GM23338 (cell line): ENCODE results near the gene PSMD5.
A peak's percentile ranks its signal among the peaks of the same experiment; 100 is the strongest.

Experiments
- EZH2 ChIP-seq: fragments of 200-600 bp; sonication (generic); IDR thresholded peaks from one replicate; pipeline ENCODE4 v1.8.0; 2017; ENCODE audit warnings: antibody characterized with exemption, mild to moderate bottlenecking, low read depth; ENCODE audit not compliant: unreplicated experiment
- POLR2AphosphoS5 ChIP-seq: IDR thresholded peaks from 2 replicates; pipeline ENCODE4 v1.6.1; 2016; ENCODE audit warnings: antibody characterized with exemption, low read depth
- TF ChIP-seq, protein P1 (sequence below), 2 experiments: fragments of 200-600 bp in 1 of 2; sonication (generic) in 1 of 2; conservative IDR thresholded peaks; 2 replicates each; pipeline versions ENCODE4 v1.5.1 to v1.6.1; 2016 to 2017; ENCODE audit warnings: antibody characterized with exemption in 2 of 2, low read depth in 2 of 2, mild to moderate bottlenecking in 2 of 2, moderate library complexity in 1 of 2

GRCh38 chr9:120863833-120864232 is 21.1 kb upstream of the PSMD5 start:
- TF ChIP-seq, protein P1, sequence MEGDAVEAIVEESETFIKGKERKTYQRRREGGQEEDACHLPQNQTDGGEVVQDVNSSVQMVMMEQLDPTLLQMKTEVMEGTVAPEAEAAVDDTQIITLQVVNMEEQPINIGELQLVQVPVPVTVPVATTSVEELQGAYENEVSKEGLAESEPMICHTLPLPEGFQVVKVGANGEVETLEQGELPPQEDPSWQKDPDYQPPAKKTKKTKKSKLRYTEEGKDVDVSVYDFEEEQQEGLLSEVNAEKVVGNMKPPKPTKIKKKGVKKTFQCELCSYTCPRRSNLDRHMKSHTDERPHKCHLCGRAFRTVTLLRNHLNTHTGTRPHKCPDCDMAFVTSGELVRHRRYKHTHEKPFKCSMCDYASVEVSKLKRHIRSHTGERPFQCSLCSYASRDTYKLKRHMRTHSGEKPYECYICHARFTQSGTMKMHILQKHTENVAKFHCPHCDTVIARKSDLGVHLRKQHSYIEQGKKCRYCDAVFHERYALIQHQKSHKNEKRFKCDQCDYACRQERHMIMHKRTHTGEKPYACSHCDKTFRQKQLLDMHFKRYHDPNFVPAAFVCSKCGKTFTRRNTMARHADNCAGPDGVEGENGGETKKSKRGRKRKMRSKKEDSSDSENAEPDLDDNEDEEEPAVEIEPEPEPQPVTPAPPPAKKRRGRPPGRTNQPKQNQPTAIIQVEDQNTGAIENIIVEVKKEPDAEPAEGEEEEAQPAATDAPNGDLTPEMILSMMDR (conservative IDR thresholded peaks at IDR 0.05; ENCODE audit: low read depth in 2 of 2): peak; percentile 47 to 73
- TF ChIP-seq POLR2AphosphoS5: no peak
- no peak for TF ChIP-seq EZH2
